AG10803 (cell line): ENCODE data around the gene PRR5L.

Source experiments
- DNase-seq: peaks from one replicate; pipeline ENCODE4 v3.0.0; 2010; ENCODE audit warnings: low read depth
- H3K4me3 ChIP-seq: 2 replicates; pipeline ENCODE4 v1.5.1; 2011; ENCODE audit warnings: mild to moderate bottlenecking, low read length, control low read depth
- CTCF ChIP-seq: conservative IDR thresholded peaks from 2 replicates; pipeline ENCODE4 v1.5.1; 2011; ENCODE audit warnings: mild to moderate bottlenecking, low read length, control low read depth, inconsistent platforms

PRR5L gene

GRCh38 chr11:36373016-36374010, 77.2 kb downstream of the PRR5L start:
- TF ChIP-seq CTCF, result no peak
- no peak overlapping the region for H3K4me3 ChIP-seq
- no peak for DNase-seq

- TF ChIP-seq CTCF, result no peak
Observed at GRCh38 chr11:36374726-36375125, 78.6 kb downstream of the PRR5L start.

GRCh38 chr11:36375353-36376008, 79.4 kb downstream of the PRR5L start:
- TF ChIP-seq CTCF, result no peak
- peak overlapping the region; percentile 91 for H3K4me3 ChIP-seq
- no peak for DNase-seq

More at GRCh38 chr11:36374726-36375125, 78.6 kb downstream of the PRR5L start:
- no peak for DNase-seq
- H3K4me3 ChIP-seq, result no peak overlapping the region

- peak overlapping the region; percentile 91 for H3K4me3 ChIP-seq
- no peak; the same call in 1 of the 2 replicates for TF ChIP-seq CTCF
- peak; percentile 34 for DNase-seq
Observed at GRCh38 chr11:36376009-36376887, 80.2 kb downstream of the PRR5L start.

- peak; percentile 59 for TF ChIP-seq CTCF
- peak; percentile 45 for DNase-seq
- H3K4me3 ChIP-seq, result peak overlapping the region; percentile 91
Observed at GRCh38 chr11:36376888-36377758, 81.0 kb downstream of the PRR5L start.
